Sigmoid colon (tissue), 4 donors: Measurements from ENCODE around the gene PPARD.

Source experiments
- CTCF ChIP-seq, 4 experiments: fragments of 450-650 bp in 3 of 4; fragments of 200-600 bp in 1 of 4; IDR thresholded peaks; one replicate each; pipeline ENCODE4 v1.5.1; 2016 to 2019; ENCODE audit warnings: antibody characterized with exemption in 4 of 4, mild to moderate bottlenecking in 3 of 4, moderate library complexity in 2 of 4
- EP300 ChIP-seq, 4 donors: sonication (generic); formaldehyde crosslinking; IDR thresholded peaks; one replicate each; pipeline ENCODE4 v1.6.1; 2017; ENCODE audit warnings: antibody characterized with exemption in 4 of 4
- POLR2A ChIP-seq, 2 donors: fragments of 450-650 bp; IDR thresholded peaks; one replicate each; pipeline ENCODE4 v1.6.1; 2016; ENCODE audit warnings: antibody characterized with exemption in 2 of 2, mild to moderate bottlenecking in 2 of 2, moderate library complexity in 2 of 2

GRCh38 chr6:35417979-35418661, 75.8 kb downstream of the PPARD start:
- TF ChIP-seq CTCF (IDR thresholded peaks at IDR 0.05) (no peak), EP300 (IDR thresholded peaks at IDR 0.05) (no peak), POLR2A (IDR thresholded peaks at IDR 0.05) (no peak)
